Calu3 (cell line): ENCODE results near the gene CPED1. TPM values are rescaled to one million over a fixed set of nuclear protein-coding genes. Genes with fewer than 3 reads are reported as not detected.

ENCODE experiments used
- BruUV-seq: library from RNA; stranded (reverse); fragments of 400-500 nt; replicated peaks from 2 replicates; lab custom pipeline; 2021; lab: Mats Ljungman, UMichigan
- CTCF ChIA-PET: fragments of 300-600 bp; sonication (Branson Sonifier 250); formaldehyde crosslinking; loops from one replicate; lab custom pipeline; 2022; ENCODE audit warnings: antibody characterized with exemption; lab: Charles Lee
- DNase-seq: peaks from one replicate; pipeline ENCODE4 v3.0.0; 2022
- H3K27ac Mint-ChIP-seq: one replicate; pipeline ENCODE4 v1.8.0; 2022; ENCODE audit warnings: mixed read lengths; ENCODE audit not compliant: unreplicated experiment
- H3K27me3 Mint-ChIP-seq: one replicate; pipeline ENCODE4 v1.8.0; 2022; ENCODE audit warnings: mixed read lengths; ENCODE audit not compliant: unreplicated experiment
- H3K36me3 Mint-ChIP-seq: one replicate; pipeline ENCODE4 v1.8.0; 2022; ENCODE audit warnings: mild to moderate bottlenecking, moderate library complexity, mixed read lengths; ENCODE audit not compliant: insufficient read depth, unreplicated experiment
- H3K4me1 Mint-ChIP-seq: one replicate; pipeline ENCODE4 v1.8.0; 2022; ENCODE audit warnings: mild to moderate bottlenecking, low read depth, mixed read lengths; ENCODE audit not compliant: unreplicated experiment
- H3K4me3 Mint-ChIP-seq: one replicate; pipeline ENCODE4 v1.8.0; 2022; ENCODE audit warnings: mild to moderate bottlenecking, low read depth, moderate library complexity, mixed read lengths; ENCODE audit not compliant: unreplicated experiment
- H3K9me3 Mint-ChIP-seq: one replicate; pipeline ENCODE4 v1.8.0; 2022; ENCODE audit warnings: low read depth, mixed read lengths; ENCODE audit not compliant: unreplicated experiment
- CTCF ChIP-seq: fragments of 200-600 bp; IDR thresholded peaks from one replicate; pipeline ENCODE4 v1.8.0; 2022; ENCODE audit warnings: antibody characterized with exemption; ENCODE audit not compliant: unreplicated experiment
- intact Hi-C: fragments of 100-400 bp; cut with micrococcal nuclease; formaldehyde crosslinking; loops from one replicate; pipeline ENCODE4 v1.10.0; 2022; ENCODE audit not compliant: unreplicated experiment
- total RNA-seq: library from RNA; stranded (reverse); gene quantifications from 2 replicates; pipeline ENCODE4 v1.2.3, GENCODE V29; 2022

The CPED1 gene
- total RNA-seq, 1 experiment from 2014 or later: 0.24 TPM

- Mint-ChIP-seq H3K9me3 (peaks cover 7% of the 10 kb centered on the region), H3K27me3 (no peaks in the 10 kb centered on the region), H3K36me3 (no peaks in the 10 kb centered on the region), H3K27ac (peak overlapping the region; percentile 45), H3K4me3 (no peak overlapping the region), H3K4me1 (peaks cover 8% of the 10 kb centered on the region)
- BruUV-seq: no TSS peak
- DNase-seq: no peak
- no peak for TF ChIP-seq CTCF
- intact Hi-C loops: no loop called here
- CTCF ChIA-PET: no interaction called here
These were observed 198.7 kb downstream of the CPED1 start for GRCh38 chr7:121187222-121187621.

GRCh38 chr7:121187676-121188075, 199.2 kb downstream of the CPED1 start:
- no peak for TF ChIP-seq CTCF
- Mint-ChIP-seq H3K4me3 (no peak overlapping the region), H3K27me3 (no peaks in the 10 kb centered on the region), H3K9me3 (peaks cover 7% of the 10 kb centered on the region), H3K36me3 (no peaks in the 10 kb centered on the region), H3K4me1 (peaks cover 8% of the 10 kb centered on the region), H3K27ac (peak overlapping the region; percentile 45)
- BruUV-seq: no TSS peak
- intact Hi-C loops: no loop called here
- CTCF ChIA-PET: no interaction called here
- DNase-seq: no peak

- no peak for DNase-seq
- CTCF ChIA-PET: no interaction called here
- Mint-ChIP-seq H3K9me3 (peaks cover 5% of the 10 kb centered on the region), H3K27me3 (no peaks in the 10 kb centered on the region), H3K4me3 (no peak overlapping the region), H3K27ac (no peak overlapping the region), H3K36me3 (no peaks in the 10 kb centered on the region), H3K4me1 (no peaks in the 10 kb centered on the region)
- intact Hi-C loops: no loop called here
- TF ChIP-seq CTCF: no peak
- BruUV-seq: no TSS peak
These were observed 204.3 kb downstream of the CPED1 start for GRCh38 chr7:121192834-121193233.

- intact Hi-C loops: no loop called here
- CTCF ChIA-PET: no interaction called here
- DNase-seq: no peak
These were observed 206.5 kb downstream of the CPED1 start for GRCh38 chr7:121195010-121195409.

More at GRCh38 chr7:121195010-121195409, 206.5 kb downstream of the CPED1 start:
- Mint-ChIP-seq H3K36me3 (no peaks in the 10 kb centered on the region), H3K9me3 (no peaks in the 10 kb centered on the region), H3K4me1 (no peaks in the 10 kb centered on the region), H3K27me3 (no peaks in the 10 kb centered on the region), H3K27ac (no peak overlapping the region), H3K4me3 (no peak overlapping the region)
- TF ChIP-seq CTCF: no peak
- no TSS peak for BruUV-seq
